Vagina (tissue), 2 donors: ENCODE results near the gene HACD2.

Experiments used
- CTCF ChIP-seq, 3 experiments: fragments of 450-650 bp in 2 of 3; fragments of 200-600 bp in 1 of 3; sonication (generic) in 1 of 3; IDR thresholded peaks; one replicate each; pipeline ENCODE4 v1.5.1; 2017 to 2019; ENCODE audit warnings: antibody characterized with exemption in 3 of 3, mild to moderate bottlenecking in 2 of 3, moderate library complexity in 2 of 3
- POLR2A ChIP-seq, 2 donors: fragments of 450-650 bp; IDR thresholded peaks; one replicate each; pipeline ENCODE4 v1.6.1; 2017; ENCODE audit warnings: antibody characterized with exemption in 2 of 2, mild to moderate bottlenecking in 2 of 2, moderate library complexity in 2 of 2
- POLR2AphosphoS5 ChIP-seq, 2 donors: sonication (generic); formaldehyde crosslinking; IDR thresholded peaks; one replicate each; pipeline ENCODE4 v1.9.0; 2017; ENCODE audit warnings: antibody characterized with exemption in 2 of 2, mild to moderate bottlenecking in 2 of 2, low read depth in 1 of 2; ENCODE audit not compliant: insufficient read depth in 1 of 2

- no peak for TF ChIP-seq CTCF (IDR thresholded peaks at IDR 0.05)
- no peak for TF ChIP-seq POLR2AphosphoS5 (IDR thresholded peaks at IDR 0.05; ENCODE audit: insufficient read depth in 1 of 2, low read depth in 1 of 2)
- no peak for TF ChIP-seq POLR2A (IDR thresholded peaks at IDR 0.05)
Measured at GRCh38 chr3:123587401-123587800, 2.5 kb upstream of the HACD2 start.
